Uterus (tissue), 4 donors: ENCODE data around the gene MYMX. TPM values are rescaled to one million over a fixed set of nuclear protein-coding genes. Genes with fewer than 3 reads are reported as not detected.

Experiments used
- DNase-seq, 2 donors: peaks; one replicate each; pipeline ENCODE4 v3.0.0-alpha.2; 2019 to 2020
- H3K27ac ChIP-seq, 2 donors: fragments of 200-600 bp; sonication (generic); 1 replicate in 1 of 2; 2 replicates in 1 of 2; pipeline ENCODE4 v1.5.1; 2016 to 2018
- H3K27me3 ChIP-seq, 2 donors: fragments of 200-600 bp; sonication (generic); one replicate each; pipeline ENCODE4 v1.5.1; 2018 to 2019; ENCODE audit warnings: control low read depth in 1 of 2
- H3K36me3 ChIP-seq, 2 donors: fragments of 200-600 bp; sonication (generic); one replicate each; pipeline ENCODE4 v1.5.1; 2019; ENCODE audit warnings: control low read depth in 1 of 2
- H3K4me1 ChIP-seq, 2 donors: fragments of 200-600 bp; sonication (generic); one replicate each; pipeline ENCODE4 v1.5.1; 2018 to 2019; ENCODE audit warnings: control low read depth in 1 of 2
- H3K4me3 ChIP-seq, 2 donors: fragments of 200-600 bp; sonication (generic); 1 replicate in 1 of 2; 2 replicates in 1 of 2; pipeline ENCODE4 v1.5.1; 2018 to 2019; ENCODE audit warnings: mild to moderate bottlenecking in 1 of 2
- H3K9me3 ChIP-seq, 2 donors: fragments of 200-600 bp; sonication (generic); one replicate each; pipeline ENCODE4 v1.5.1; 2019; ENCODE audit warnings: control low read depth in 1 of 2
- CTCF ChIP-seq, 4 experiments: fragments of 200-600 bp in 2 of 4; fragments of 450-650 bp in 2 of 4; sonication (generic) in 2 of 4; IDR thresholded peaks; one replicate each; pipeline ENCODE4 v1.5.1; 2016 to 2019; ENCODE audit warnings: antibody characterized with exemption in 4 of 4, mild to moderate bottlenecking in 2 of 4, moderate library complexity in 1 of 4
- POLR2A ChIP-seq, 2 donors: fragments of 450-650 bp; IDR thresholded peaks; one replicate each; pipeline ENCODE4 v1.6.1; 2016; ENCODE audit warnings: antibody characterized with exemption in 2 of 2, mild to moderate bottlenecking in 1 of 2, moderate library complexity in 1 of 2
- intact Hi-C: fragments of 100-400 bp; cut with DNase I; formaldehyde crosslinking; loops from one replicate; pipeline ENCODE4 v1.15.1; 2023; ENCODE audit warnings: low total_unique reads
- total RNA-seq, 4 donors: library from RNA; depleted of rRNA in 3 of 4; stranded (reverse); fragments of >200 nt in 3 of 4; gene quantifications; one replicate each; pipeline versions ENCODE4 v1.1.0 to v1.2.4, GENCODE V29; 2014 to 2023
- donor health status: DM: yes; HTN: yes; CAD: no.

MYMX gene
- total RNA-seq, 4 donors from 2014 or later = not detected

- Histone ChIP-seq H3K4me3 (no peak overlapping the region), H3K27ac (no peak overlapping the region), H3K9me3 (no peaks in the 10 kb centered on the region), H3K36me3 (no peaks in the 10 kb centered on the region), H3K4me1 (peaks cover 0 to 24% of the 10 kb centered on the region in 2 donors), H3K27me3 (no peaks in the 10 kb centered on the region)
- intact Hi-C loops = no loop called here
- TF ChIP-seq CTCF (IDR thresholded peaks at IDR 0.05) (no peak), POLR2A (IDR thresholded peaks at IDR 0.05) (no peak)
- DNase-seq = no peak
Measured at GRCh38 chr6:44263354-44264100, 46.8 kb downstream of the MYMX start.

GRCh38 chr6:44264154-44265006 lies 47.7 kb downstream of the MYMX start:
- Histone ChIP-seq H3K27ac (peak overlapping the region; percentile 74 to 83), H3K4me3 (peak overlapping the region; percentile 42 to 75), H3K36me3 (no peaks in the 10 kb centered on the region), H3K9me3 (no peaks in the 10 kb centered on the region), H3K4me1 (peaks cover 0 to 24% of the 10 kb centered on the region in 2 donors), H3K27me3 (no peaks in the 10 kb centered on the region)
- DNase-seq = no peak
- TF ChIP-seq CTCF (IDR thresholded peaks at IDR 0.05) = no peak
- TF ChIP-seq POLR2A (IDR thresholded peaks at IDR 0.05) = no peak
- intact Hi-C loops = no loop called here

- TF ChIP-seq CTCF (IDR thresholded peaks at IDR 0.05) (peak in 2 of 4 experiments; percentile 12 to 48), POLR2A (IDR thresholded peaks at IDR 0.05) (peak; percentile 83 to 87)
- H3K27ac ChIP-seq = peak within 1 kb of the TSS; percentile 74 to 83
- peak; percentile 96 for DNase-seq
Measured at GRCh38 chr6:44265007-44265721, 48.4 kb downstream of the MYMX start, which contains the start of gene NFKBIE. Gene NFKBIE, minus strand, starts transcription at chr6:44265551. Its CDS starts 205 bp downstream, at chr6:44265346.

GRCh38 chr6:44265722-44266233 lies 49.1 kb downstream of the MYMX start:
- no peak for TF ChIP-seq POLR2A (IDR thresholded peaks at IDR 0.05)
- Histone ChIP-seq H3K27ac (peak overlapping the region in 1 of 2 donors; percentile 74), H3K27me3 (peaks cover 0 to 8% of the 10 kb centered on the region in 2 donors), H3K4me1 (peaks cover 0 to 30% of the 10 kb centered on the region in 2 donors), H3K4me3 (peak overlapping the region; percentile 42 to 75), H3K9me3 (no peaks in the 10 kb centered on the region), H3K36me3 (no peaks in the 10 kb centered on the region)
- intact Hi-C loops = no loop called here
- DNase-seq = no peak

More at GRCh38 chr6:44265007-44265721, 48.4 kb downstream of the MYMX start, which contains the start of gene NFKBIE:
- Histone ChIP-seq H3K4me1 (peaks cover 0 to 25% of the 10 kb centered on the region in 2 donors), H3K9me3 (no peaks in the 10 kb centered on the region), H3K36me3 (no peaks in the 10 kb centered on the region), H3K4me3 (peak within 1 kb of the TSS; percentile 42 to 75), H3K27me3 (peaks cover 0 to 5% of the 10 kb centered on the region in 2 donors)
- intact Hi-C loops = no loop called here

- H3K27me3 ChIP-seq = peaks cover 1 to 8% of the 10 kb centered on the region in 2 donors
- no peak overlapping the region for H3K4me3 ChIP-seq
- TF ChIP-seq POLR2A (IDR thresholded peaks at IDR 0.05) (no peak), CTCF (IDR thresholded peaks at IDR 0.05) (no peak)
- H3K27ac ChIP-seq = no peak overlapping the region
- H3K4me1 ChIP-seq = peaks cover 0 to 30% of the 10 kb centered on the region in 2 donors
- no peaks in the 10 kb centered on the region for H3K9me3 ChIP-seq
- no peaks in the 10 kb centered on the region for H3K36me3 ChIP-seq
- no peak for DNase-seq
- intact Hi-C loops = no loop called here
Measured at GRCh38 chr6:44266347-44266746, 49.6 kb downstream of the MYMX start.
